HG02610 (cell line): ENCODE measurements around the gene TNIP1.

Experiments used
- ATAC-seq: cut with Tn5 transposase; IDR thresholded peaks from one replicate; pipeline ENCODE4 v1.9.1; 2021; ENCODE audit warnings: mild to moderate bottlenecking, moderate library complexity; ENCODE audit not compliant: unreplicated experiment

Gene TNIP1

DNA sequence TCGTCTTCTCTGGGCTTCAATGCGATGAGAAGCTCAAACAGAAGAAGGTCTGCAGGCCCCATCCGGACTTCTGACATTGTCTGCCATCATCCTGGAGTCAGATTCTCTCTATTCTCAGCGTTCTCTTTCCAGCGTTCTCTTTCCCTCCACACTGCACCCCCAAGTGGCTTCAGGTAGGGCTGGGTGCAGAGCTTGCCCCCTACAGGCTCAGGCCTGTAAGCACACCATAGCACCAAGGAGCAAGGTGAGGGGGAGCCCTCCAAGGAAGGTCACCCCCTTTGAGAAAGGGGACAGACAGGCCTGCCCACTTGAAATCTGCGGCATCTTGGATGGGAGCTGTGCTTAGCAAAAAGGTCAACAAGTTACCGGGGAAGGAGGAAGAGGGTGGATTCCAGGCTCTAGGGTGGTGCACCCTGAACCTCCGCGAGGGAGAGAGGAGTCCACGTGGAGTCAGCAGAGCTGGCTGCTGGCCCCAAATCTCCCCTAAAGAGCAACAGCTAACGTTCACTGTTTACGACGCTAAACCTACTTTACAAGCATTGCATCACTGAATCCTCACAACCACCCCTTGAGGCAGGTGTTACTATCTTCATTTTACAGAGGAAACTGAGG is 32.9 kb downstream of the TNIP1 start:
- ATAC-seq, result peak; percentile 54

- no peak for ATAC-seq
Observed at GRCh38 chr5:151042453-151043093, 38.3 kb downstream of the TNIP1 start.

DNA sequence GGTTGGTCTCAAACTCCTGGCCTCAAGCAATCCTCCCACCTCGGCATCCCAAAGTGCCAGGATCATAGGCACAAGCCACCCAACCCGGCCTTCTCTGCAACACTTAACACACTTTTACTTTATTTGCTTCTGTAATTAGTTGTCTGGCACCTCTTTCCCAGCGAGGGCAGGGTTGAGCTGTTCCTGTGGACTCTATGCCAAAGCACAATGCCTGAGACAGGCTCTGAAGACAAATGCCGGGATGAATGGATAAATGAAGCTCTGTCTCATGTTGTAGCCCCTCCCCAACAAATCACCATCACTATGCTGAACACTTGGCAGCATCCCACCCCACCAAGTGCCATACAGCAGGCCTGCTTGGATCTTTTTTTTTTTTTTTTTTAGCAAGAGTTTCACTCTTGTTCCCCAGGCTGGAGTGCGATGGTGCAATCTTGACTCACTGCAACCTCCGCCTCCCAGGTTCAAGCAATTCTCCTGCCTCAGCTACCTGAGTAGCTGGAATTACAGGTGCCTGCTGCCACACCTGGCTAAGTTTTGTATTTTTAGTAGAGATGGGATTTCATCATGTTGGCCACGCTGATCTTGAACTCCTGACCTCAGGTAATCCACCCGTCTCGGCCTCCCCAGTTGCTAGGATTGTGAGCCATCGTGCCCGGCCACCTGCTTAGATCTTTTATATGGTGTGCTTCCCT is 39.1 kb downstream of the TNIP1 start:
- ATAC-seq, result no peak

DNA sequence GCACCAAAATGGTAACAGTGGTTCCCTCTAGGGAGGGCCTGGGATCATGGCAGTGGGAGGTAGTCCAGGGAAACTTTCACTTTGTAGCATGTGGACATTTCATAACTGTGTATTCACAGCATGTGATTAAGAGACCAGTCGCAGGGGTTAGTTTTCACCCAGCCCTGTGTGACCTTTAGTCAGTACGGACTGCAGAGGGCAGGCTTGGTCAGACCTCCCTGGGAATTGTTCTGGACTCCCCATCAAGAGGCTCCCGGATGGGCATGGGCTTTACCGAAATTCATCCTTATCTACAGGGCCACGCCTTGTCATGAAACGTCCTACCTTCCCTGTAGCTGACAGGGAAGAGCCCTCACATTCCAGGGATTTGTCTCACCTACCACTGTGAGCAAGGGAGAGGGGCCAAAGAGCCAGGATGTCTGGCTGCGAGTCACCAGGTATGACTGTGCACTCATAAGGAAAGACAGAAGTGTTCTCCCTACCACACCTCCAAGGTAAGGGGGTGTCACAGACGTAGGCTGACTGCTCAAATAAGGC is 40.6 kb downstream of the TNIP1 start:
- ATAC-seq, result no peak

DNA sequence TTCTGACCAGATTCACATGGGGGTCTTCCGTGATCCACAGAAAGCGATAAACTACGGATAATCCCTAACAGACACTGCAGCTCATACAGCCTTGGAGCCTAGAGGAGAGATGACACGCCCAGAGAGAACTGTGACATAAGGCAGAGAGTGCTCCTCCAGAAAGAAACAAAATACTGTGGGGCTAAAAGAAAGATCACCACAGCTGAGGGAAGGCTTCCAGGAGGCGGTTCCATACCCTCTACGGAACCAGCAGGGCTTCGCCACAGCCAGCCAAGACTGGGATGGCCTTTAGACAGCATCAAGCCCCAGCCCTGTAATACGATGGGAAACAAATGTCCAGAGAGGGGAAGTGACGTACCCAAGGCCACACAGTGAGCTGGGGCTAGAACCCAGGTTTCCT is 41.2 kb downstream of the TNIP1 start:
- ATAC-seq, result no peak

DNA sequence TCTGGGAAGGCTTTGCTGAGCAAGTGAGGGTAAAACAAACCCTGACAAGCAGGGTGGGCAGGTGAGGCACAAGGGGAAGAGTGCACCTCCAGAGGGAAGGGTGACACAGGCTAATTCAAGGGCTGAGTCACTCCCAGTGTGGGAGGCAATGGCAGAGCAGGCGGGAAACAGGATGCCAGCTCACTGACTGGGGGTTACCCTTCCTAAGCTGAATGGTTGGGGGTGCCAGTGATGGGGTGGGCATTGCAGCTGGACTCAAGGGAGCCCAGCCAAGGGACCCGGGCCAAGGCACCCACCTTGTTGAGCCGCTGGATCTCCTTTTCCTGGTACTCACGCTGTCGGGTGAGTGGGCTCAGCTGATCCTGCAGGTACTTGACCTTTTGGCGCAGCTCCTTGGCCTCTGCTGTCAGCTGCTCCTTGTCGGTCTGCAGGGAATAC is 42.0 kb downstream of the TNIP1 start:
- ATAC-seq, result no peak

DNA sequence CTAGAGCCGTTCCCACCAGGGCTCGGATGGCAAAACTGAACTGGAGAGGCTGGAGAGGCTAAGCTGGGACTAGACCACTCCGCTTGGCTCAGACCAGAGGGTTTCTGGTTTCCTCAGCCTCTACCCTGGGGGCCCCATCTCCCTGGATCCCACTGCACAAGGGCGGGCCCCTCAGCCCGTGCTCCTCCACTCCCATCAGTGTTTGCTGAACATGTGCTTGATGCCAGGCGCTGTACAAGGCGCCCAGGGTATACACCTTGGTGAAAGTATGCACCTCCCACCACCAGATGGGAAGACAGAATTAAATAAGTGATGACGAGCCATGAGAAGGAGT is 42.5 kb downstream of the TNIP1 start:
- ATAC-seq, result no peak

DNA sequence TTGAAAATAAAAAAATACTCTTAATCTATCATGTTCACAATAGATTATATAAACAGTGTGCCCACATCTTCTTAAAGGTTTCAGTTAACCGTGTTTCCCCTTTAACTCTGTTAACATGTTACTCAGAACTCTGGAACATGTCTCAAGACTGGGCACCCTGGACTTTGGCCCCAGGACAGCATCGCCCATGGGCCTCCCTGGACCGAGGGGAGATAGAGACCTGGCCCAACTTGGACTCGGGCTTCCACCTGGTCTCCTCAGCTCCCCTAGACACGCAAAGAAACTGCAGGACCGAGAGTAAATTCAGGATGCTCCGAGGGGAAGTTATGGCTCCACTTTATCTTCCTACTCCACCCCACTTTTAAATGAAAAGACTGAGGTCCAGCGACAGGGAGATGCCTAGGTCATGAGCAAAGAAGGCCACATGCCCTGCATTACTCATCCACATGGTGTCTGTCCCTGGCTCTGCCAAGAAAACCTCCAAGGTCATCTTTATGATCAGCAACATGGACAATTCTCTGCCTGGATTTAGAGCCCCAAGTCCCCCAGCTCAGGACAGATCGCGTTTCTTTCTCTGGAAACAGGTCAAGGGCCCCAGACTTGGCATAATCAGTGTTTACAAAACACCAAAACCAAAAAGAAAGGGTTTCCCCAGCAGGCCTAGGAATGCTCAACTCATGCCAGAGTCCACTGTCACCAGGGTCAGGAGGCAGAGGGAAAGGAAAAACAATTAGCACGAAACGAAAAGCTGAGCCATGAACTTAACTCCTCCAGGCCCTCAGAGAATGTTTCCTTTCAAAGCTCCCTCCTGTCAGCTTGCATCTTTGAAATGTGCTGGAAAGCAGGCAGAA is 43.0 kb downstream of the TNIP1 start:
- ATAC-seq, result no peak

- no peak for ATAC-seq
Observed at GRCh38 chr5:151036556-151036955, 44.3 kb downstream of the TNIP1 start.

GRCh38 chr5:151034422-151035379 is 46.1 kb downstream of the TNIP1 start:
- ATAC-seq, result no peak

- ATAC-seq, result no peak
Observed at GRCh38 chr5:151033217-151033934, 47.5 kb downstream of the TNIP1 start.

DNA sequence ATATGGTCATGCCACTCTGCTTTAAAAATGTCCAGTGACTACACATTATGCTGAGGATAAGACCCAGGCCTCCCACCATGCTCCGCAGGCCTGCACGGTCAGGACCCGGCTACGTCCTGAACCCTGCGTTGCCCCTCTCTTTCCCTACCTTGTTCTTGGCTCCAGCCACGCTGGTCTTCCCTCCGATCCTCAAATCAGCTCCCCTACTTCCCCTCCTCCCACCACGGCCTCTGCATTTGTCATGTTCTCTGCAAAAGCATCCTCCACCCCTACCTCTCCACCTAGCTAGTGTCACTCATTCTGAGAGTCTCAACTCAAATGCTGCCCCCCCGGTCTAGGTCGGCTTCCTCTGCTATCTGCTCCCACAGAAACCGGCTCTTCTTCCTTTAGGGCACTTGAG is 49.3 kb downstream of the TNIP1 start:
- no peak for ATAC-seq

- ATAC-seq, result no peak
Observed at GRCh38 chr5:151030379-151030778, 50.5 kb downstream of the TNIP1 start.

DNA sequence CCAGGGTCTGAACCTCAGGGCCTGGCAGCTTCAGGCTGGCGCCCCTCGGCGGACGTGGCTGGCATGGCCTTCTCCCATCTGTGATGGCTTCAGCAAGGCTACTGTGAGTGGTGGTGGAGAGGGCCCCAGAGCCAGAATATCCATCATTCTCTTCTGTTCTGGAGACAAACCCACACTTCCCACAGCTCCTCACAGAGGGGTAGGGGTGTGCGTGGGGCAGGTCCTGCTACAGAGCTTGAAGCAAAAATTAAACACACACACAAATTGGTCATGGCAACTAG is 50.8 kb downstream of the TNIP1 start:
- no peak for ATAC-seq

DNA sequence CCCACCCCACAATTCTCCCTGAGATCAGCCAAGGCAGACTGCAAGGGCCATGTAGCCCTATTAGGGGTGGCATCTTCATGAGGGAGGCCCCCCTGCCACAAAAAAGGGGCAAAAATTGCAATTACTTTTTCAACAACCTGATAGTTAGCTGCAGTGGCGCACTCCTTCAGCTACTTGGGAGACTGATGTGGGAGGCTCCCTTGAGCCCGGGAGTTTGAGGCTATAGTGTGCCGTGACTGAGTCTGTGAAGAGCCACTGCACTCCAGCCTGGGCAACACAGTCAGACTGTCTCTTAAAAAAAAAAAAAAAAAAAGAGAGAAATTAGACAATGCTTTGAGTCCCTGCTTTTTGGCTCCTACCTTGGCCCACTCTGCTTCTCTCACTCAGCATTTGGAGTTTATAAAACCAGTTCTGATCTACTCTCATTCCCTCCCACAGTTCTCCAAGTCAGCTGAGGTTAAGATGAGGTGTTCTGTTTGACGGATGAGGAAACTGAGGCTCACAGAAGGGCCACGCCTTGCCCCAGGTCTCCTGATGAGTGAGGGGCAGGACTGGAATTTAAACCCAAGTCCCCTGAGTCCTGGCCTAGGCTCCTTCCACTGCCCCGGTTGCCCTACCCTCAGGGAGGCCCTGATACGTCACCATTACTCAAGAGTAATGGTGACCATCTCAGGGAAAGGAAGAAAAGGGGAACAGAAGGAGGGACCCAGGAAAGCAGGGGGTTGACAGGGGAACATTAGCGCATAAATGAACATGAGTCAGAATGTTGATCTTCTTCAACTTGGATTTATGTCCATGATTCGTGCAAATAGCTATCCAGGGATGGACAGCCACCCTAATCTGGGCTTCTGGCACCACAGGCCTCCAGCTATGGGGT is 51.4 kb downstream of the TNIP1 start:
- no peak for ATAC-seq

DNA sequence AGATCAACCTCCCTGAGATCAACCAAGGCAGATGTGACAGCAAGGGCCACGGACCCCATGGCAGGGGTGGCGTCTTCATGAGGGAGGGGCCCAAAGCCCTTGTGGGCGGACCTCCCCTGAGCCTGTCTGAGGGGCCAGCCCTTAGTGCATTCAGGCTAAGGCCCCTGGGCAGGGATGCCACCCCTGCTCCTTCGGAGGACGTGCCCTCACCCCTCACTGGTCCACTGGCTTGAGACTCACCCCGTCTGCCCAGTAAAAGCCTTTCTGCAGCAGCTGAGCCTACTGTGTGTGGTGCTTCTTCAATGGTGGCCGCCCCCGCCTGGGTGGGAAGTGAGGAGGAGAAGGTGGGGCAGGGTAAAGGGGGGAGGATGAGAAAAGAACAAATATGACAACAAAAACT is 52.1 kb downstream of the TNIP1 start:
- ATAC-seq, result no peak

DNA sequence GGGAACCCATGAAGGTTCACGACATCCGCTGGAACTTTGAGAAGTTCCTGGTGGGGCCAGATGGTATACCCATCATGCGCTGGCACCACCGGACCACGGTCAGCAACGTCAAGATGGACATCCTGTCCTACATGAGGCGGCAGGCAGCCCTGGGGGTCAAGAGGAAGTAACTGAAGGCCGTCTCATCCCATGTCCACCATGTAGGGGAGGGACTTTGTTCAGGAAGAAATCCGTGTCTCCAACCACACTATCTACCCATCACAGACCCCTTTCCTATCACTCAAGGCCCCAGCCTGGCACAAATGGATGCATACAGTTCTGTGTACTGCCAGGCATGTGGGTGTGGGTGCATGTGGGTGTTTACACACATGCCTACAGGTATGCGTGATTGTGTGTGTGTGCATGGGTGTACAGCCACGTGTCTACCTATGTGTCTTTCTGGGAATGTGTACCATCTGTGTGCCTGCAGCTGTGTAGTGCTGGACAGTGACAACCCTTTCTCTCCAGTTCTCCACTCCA is 52.8 kb downstream of the TNIP1 start:
- no peak for ATAC-seq

DNA sequence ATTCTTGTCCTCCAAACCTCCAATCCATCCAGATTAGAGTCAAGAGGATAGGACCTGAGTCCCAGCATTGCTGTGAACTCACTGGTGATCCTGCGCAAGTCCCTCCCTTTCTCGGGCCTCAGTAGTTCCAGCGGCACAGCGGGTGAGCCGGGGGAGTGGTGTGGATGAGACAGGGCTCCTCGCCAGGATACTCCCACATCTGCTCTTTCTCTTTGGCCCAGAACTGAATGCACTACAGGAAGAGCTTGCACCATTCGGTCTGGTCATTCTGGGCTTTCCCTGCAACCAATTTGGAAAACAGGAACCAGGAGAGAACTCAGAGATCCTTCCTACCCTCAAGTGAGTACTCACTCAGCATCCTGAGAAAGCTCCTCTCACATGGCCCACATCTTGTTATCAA is 54.2 kb downstream of the TNIP1 start:
- no peak for ATAC-seq

DNA sequence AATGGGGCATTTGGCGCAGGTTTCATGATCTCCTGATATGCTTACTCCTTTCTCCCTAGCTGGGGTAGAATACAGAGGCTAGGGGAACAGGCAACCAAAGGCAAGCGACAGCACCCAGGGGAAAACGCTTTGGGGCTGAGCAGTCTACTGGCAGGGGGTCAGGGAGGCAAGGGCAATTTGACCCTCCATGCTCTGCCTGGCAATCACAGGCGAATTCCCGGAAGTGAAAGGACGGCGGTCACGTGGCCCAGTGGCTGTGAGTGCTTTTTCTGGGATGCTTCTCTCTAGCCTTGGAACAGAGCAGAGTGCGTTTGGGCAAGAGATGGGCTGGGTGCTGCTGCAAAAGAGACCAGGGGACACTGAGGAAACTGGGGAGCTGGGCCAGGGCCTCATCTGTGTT is 54.7 kb downstream of the TNIP1 start:
- ATAC-seq, result no peak
